ENCODE data around the gene TMEM47.

The TMEM47 gene

DNA sequence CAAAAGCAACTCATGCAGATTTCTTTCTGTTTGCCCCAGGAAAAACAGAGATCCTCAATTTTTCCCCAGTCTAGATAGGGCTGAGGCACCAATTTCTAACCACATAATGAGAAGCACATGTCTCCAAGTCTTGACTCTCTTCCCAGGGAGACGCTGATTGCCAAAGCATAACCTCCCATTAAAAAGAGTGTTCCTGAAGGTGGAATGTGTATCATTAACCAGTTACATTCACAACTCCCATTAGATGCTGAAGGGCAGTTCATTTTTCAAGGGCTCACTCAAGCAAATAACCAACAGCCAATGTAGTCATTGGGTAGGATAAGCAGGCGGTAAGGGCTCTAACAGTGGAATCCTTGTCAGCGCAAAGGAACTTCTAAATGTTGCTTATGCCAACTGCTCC is 27.5 kb downstream of the TMEM47 start:
- TF ChIP-seq, protein P1, sequence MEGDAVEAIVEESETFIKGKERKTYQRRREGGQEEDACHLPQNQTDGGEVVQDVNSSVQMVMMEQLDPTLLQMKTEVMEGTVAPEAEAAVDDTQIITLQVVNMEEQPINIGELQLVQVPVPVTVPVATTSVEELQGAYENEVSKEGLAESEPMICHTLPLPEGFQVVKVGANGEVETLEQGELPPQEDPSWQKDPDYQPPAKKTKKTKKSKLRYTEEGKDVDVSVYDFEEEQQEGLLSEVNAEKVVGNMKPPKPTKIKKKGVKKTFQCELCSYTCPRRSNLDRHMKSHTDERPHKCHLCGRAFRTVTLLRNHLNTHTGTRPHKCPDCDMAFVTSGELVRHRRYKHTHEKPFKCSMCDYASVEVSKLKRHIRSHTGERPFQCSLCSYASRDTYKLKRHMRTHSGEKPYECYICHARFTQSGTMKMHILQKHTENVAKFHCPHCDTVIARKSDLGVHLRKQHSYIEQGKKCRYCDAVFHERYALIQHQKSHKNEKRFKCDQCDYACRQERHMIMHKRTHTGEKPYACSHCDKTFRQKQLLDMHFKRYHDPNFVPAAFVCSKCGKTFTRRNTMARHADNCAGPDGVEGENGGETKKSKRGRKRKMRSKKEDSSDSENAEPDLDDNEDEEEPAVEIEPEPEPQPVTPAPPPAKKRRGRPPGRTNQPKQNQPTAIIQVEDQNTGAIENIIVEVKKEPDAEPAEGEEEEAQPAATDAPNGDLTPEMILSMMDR (IDR thresholded peaks at IDR 0.05): no peak

- TF ChIP-seq, protein P1 (IDR thresholded peaks at IDR 0.05): no peak
Observed at GRCh38 chrX:34624416-34624815, 32.7 kb downstream of the TMEM47 start.

DNA sequence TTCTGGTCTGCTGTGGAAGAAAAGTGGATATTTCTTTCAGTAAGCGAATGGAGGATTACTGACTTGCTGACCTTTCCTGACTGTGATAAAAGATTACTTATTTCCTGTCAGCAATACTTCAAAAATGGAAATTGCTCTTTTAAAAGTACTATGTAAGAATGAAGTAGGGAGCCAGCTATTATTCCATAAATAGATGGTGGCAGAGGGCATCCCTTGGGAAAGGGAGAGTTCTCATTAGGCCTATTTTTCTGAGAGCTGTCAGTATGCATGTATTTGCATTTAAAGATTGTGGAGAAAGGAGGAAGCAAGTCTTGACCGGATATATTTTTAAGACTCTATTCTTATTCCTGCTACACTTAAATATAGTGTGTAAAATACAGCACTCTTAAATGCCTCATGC is 37.2 kb downstream of the TMEM47 start:
- TF ChIP-seq, protein P1 (IDR thresholded peaks at IDR 0.05): no peak

- TF ChIP-seq, protein P1 (IDR thresholded peaks at IDR 0.05): no peak
Observed at GRCh38 chrX:34612036-34612435, 45.0 kb downstream of the TMEM47 start.

- TF ChIP-seq, protein P1 (IDR thresholded peaks at IDR 0.05): no peak
Observed at GRCh38 chrX:34598362-34598761, 58.7 kb downstream of the TMEM47 start.

DNA sequence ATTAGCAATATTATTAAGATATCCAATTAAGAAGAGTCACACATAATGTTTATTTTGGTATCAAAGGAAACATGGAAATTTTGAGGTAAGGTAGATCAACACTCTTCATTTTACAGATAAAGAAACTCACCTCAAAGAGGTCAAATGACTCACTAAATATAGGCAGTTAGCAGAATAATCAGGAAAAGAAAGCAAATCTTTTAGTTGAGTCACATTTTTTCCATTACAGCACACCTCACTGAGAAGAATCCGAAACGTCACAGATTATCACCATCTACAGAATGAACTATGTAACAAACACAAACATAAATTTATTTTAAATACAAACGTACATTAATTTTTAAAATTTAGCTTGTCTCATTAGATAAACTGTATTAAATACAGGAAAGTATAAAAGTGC is 70.1 kb downstream of the TMEM47 start:
- TF ChIP-seq, protein P1 (IDR thresholded peaks at IDR 0.05): no peak

DNA sequence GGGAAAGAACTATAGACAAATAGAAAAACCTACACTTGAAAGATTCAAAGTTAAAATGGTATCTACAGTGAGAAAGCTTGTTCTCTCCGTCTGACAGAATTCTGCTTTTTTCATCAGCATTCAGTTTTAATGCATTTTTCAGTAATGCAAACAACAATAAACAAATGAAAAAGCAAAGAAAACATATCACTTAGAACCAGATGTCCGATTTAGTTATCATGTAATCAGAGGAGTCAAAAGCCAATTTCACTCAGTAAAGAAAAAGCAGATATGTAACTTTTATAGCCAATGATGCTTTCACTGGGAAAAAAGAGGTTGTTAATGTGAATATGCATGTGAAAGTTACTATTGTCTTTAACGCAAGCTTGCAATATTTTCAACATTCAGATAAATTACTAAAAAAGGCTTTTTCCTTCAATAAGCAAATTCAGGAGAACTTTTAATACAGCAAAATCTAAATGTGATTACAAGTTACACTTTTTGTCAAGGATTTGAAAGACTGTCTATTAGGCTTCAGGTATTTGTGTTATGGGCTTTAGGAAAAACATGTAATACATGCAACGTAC is 70.7 kb downstream of the TMEM47 start:
- TF ChIP-seq, protein P1 (IDR thresholded peaks at IDR 0.05): no peak

- TF ChIP-seq, protein P1 (IDR thresholded peaks at IDR 0.05): no peak
Observed at GRCh38 chrX:34585561-34585960, 71.5 kb downstream of the TMEM47 start.

All from LNCAP (cell line).